Measurements from ENCODE around the gene OR1L8.
"Not testable (repeated sequence)": the region's sequence is repeated elsewhere in the genome, so short reads cannot be mapped to it uniquely, and the experiment has no call there.

The OR1L8 gene, protein sequence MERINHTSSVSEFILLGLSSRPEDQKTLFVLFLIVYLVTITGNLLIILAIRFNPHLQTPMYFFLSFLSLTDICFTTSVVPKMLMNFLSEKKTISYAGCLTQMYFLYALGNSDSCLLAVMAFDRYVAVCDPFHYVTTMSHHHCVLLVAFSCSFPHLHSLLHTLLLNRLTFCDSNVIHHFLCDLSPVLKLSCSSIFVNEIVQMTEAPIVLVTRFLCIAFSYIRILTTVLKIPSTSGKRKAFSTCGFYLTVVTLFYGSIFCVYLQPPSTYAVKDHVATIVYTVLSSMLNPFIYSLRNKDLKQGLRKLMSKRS

GRCh38 chr9:122583284-122583683, at the start of gene OR1L8:
Gene OR1L8, minus strand, starts transcription at chr9:122583384. Its CDS starts 14,907 bp downstream, at chr9:122568477.
- H3K27me3 ChIP-seq (ENCODE audit: insufficient read depth, insufficient read length); H3K36me3 ChIP-seq (ENCODE audit: insufficient read depth, insufficient read length, low read length); H3K9ac ChIP-seq (ENCODE audit: insufficient read length, low read depth); H3K4me3 ChIP-seq (ENCODE audit: insufficient read length, low read depth); H3K4me1 ChIP-seq (ENCODE audit: insufficient read depth, insufficient read length); DNase-seq (ENCODE audit: low read depth, low spot score); H3K9me3 ChIP-seq (ENCODE audit: insufficient read depth, low read length): not testable (repeated sequence)

- Histone ChIP-seq H3K9ac (ENCODE audit: insufficient read length, low read depth) (no peak overlapping the region), H3K4me3 (ENCODE audit: insufficient read length, low read depth) (no peak overlapping the region), H3K36me3 (ENCODE audit: insufficient read depth, insufficient read length, low read length) (no peaks in the 10 kb centered on the region), H3K9me3 (ENCODE audit: insufficient read depth, low read length) (no peaks in the 10 kb centered on the region), H3K4me1 (ENCODE audit: insufficient read depth, insufficient read length) (no peaks in the 10 kb centered on the region), H3K27me3 (ENCODE audit: insufficient read depth, insufficient read length) (no peaks in the 10 kb centered on the region)
- DNase-seq (ENCODE audit: low read depth, low spot score) = no peak
- TF ChIP-seq YY1 (IDR thresholded peaks at IDR 0.05; ENCODE audit: insufficient read depth, insufficient read length) (no peak), ZNF274 (IDR thresholded peaks at IDR 0.05; ENCODE audit: low read depth, low read length) (no peak), SUZ12 (IDR thresholded peaks at IDR 0.05; ENCODE audit: extremely low read depth, insufficient read depth, insufficient read length) (no peak)
Measured at GRCh38 chr9:122619996-122620395, 36.8 kb upstream of the OR1L8 start.

DNA sequence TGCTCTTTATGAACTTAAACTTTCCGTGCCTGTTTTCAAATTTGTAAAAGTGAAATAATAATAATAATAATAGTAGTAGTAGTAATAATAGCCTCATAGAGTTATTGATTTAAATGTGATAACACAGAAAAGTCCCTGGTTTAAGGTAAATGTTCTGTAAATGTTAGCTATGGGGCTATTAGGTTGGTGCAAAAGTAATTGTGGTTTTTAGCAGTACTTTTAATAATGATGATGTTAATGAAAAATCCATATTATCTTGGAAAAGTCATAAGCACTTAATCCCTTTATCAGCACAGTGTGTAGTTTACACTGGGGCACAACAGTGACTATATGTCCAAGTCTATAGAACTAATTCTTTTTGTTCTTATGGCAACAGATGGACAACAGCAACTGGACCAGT, 31.2 kb upstream of the OR1L8 start, which contains the start of gene OR1Q1:
OR1Q1 (plus strand) TSS at position 377 of the 400 bp plus-strand sequence; CDS start at position 377, 0 bp downstream.
- no peaks in the 10 kb centered on the region for H3K36me3 ChIP-seq (ENCODE audit: insufficient read depth, insufficient read length, low read length)
- H3K27me3 ChIP-seq (ENCODE audit: insufficient read depth, insufficient read length) = no peaks in the 10 kb centered on the region
- no peaks in the 10 kb centered on the region for H3K4me1 ChIP-seq (ENCODE audit: insufficient read depth, insufficient read length)
- TF ChIP-seq SUZ12 (IDR thresholded peaks at IDR 0.05; ENCODE audit: extremely low read depth, insufficient read depth, insufficient read length) (no peak), ZNF274 (IDR thresholded peaks at IDR 0.05; ENCODE audit: low read depth, low read length) (no peak), YY1 (IDR thresholded peaks at IDR 0.05; ENCODE audit: insufficient read depth, insufficient read length) (no peak)
- no peak within 1 kb of the TSS for H3K4me3 ChIP-seq (ENCODE audit: insufficient read length, low read depth)
- H3K9ac ChIP-seq (ENCODE audit: insufficient read length, low read depth) = no peak within 1 kb of the TSS
- DNase-seq (ENCODE audit: low read depth, low spot score) = no peak
- no peaks in the 10 kb centered on the region for H3K9me3 ChIP-seq (ENCODE audit: insufficient read depth, low read length)

DNA sequence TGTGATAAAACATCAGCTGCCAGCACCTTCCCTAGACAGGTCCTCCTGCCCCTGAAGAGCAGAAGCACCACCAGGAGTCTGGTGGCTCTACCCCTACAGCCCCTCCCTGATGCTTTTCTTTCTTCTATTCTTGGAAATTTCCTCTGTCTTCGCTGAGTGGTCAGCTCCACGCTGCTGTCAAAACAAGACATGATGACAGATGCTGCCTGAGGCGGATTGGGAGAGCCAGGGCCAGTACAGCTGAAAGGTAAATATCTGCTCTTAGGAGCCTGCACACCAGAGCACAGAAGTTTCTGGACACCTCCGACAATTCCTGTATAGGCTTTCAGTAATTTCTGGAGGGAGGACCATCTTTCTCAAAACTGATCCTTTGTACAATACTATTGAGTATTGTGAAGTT, 26.6 kb upstream of the OR1L8 start:
- Histone ChIP-seq H3K36me3 (ENCODE audit: insufficient read depth, insufficient read length, low read length) (no peaks in the 10 kb centered on the region), H3K9me3 (ENCODE audit: insufficient read depth, low read length) (no peaks in the 10 kb centered on the region), H3K9ac (ENCODE audit: insufficient read length, low read depth) (no peak overlapping the region), H3K27me3 (ENCODE audit: insufficient read depth, insufficient read length) (no peaks in the 10 kb centered on the region), H3K4me3 (ENCODE audit: insufficient read length, low read depth) (no peak overlapping the region), H3K4me1 (ENCODE audit: insufficient read depth, insufficient read length) (no peaks in the 10 kb centered on the region)
- no peak for DNase-seq (ENCODE audit: low read depth, low spot score)
- no peak for TF ChIP-seq ZNF274 (IDR thresholded peaks at IDR 0.05; ENCODE audit: low read depth, low read length)
- no peak for TF ChIP-seq YY1 (IDR thresholded peaks at IDR 0.05; ENCODE audit: insufficient read depth, insufficient read length)
- TF ChIP-seq SUZ12 (IDR thresholded peaks at IDR 0.05; ENCODE audit: extremely low read depth, insufficient read depth, insufficient read length) = no peak

GRCh38 chr9:122606587-122606986, 23.4 kb upstream of the OR1L8 start:
- DNase-seq (ENCODE audit: low read depth, low spot score) = no peak
- Histone ChIP-seq H3K9ac (ENCODE audit: insufficient read length, low read depth) (no peak overlapping the region), H3K9me3 (ENCODE audit: insufficient read depth, low read length) (peaks cover 6% of the 10 kb centered on the region; the same call in 1 of the 2 replicates), H3K36me3 (ENCODE audit: insufficient read depth, insufficient read length, low read length) (no peaks in the 10 kb centered on the region), H3K4me3 (ENCODE audit: insufficient read length, low read depth) (no peak overlapping the region), H3K27me3 (ENCODE audit: insufficient read depth, insufficient read length) (no peaks in the 10 kb centered on the region), H3K4me1 (ENCODE audit: insufficient read depth, insufficient read length) (no peaks in the 10 kb centered on the region)
- no peak for TF ChIP-seq YY1 (IDR thresholded peaks at IDR 0.05; ENCODE audit: insufficient read depth, insufficient read length)
- TF ChIP-seq SUZ12 (IDR thresholded peaks at IDR 0.05; ENCODE audit: extremely low read depth, insufficient read depth, insufficient read length) = no peak
- TF ChIP-seq ZNF274 (IDR thresholded peaks at IDR 0.05; ENCODE audit: low read depth, low read length) = no peak

- no peak for DNase-seq (ENCODE audit: low read depth, low spot score)
- H3K4me1 ChIP-seq (ENCODE audit: insufficient read depth, insufficient read length) = no peaks in the 10 kb centered on the region
- TF ChIP-seq ZNF274 (IDR thresholded peaks at IDR 0.05; ENCODE audit: low read depth, low read length) (no peak), YY1 (IDR thresholded peaks at IDR 0.05; ENCODE audit: insufficient read depth, insufficient read length) (no peak)
- H3K9me3 ChIP-seq (ENCODE audit: insufficient read depth, low read length) = peaks cover 7% of the 10 kb centered on the region; the same call in 1 of the 2 replicates
- no peaks in the 10 kb centered on the region for H3K36me3 ChIP-seq (ENCODE audit: insufficient read depth, insufficient read length, low read length)
- H3K9ac ChIP-seq (ENCODE audit: insufficient read length, low read depth) = no peak overlapping the region
- H3K27me3 ChIP-seq (ENCODE audit: insufficient read depth, insufficient read length) = no peaks in the 10 kb centered on the region
- no peak overlapping the region for H3K4me3 ChIP-seq (ENCODE audit: insufficient read length, low read depth)
Measured at GRCh38 chr9:122605691-122606090, 22.5 kb upstream of the OR1L8 start.

DNA sequence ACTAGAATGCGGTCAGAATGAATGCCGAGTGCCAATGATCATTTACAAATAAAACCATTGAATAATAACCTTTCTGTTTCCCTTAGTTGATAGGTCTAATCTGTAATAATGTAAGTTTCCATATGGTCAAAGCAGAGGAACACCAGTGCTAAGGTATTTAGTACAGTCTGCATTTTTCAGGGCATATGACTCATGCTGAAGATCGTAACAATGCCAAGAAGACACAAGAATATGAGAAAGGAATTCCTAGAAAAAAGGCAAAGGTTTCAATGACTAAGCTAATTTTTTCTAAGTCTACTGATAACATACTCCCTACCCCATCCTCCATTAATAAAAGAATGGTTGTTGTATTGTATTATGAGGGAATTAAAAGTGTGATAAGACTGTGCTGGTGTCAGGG, 2.8 kb downstream of the OR1L8 start:
- H3K9ac ChIP-seq (ENCODE audit: insufficient read length, low read depth) = no peak overlapping the region

More for the DNA sequence above, 2.8 kb downstream of the OR1L8 start:
- TF ChIP-seq YY1 (IDR thresholded peaks at IDR 0.05; ENCODE audit: insufficient read depth, insufficient read length) (no peak), SUZ12 (IDR thresholded peaks at IDR 0.05; ENCODE audit: extremely low read depth, insufficient read depth, insufficient read length) (no peak), ZNF274 (IDR thresholded peaks at IDR 0.05; ENCODE audit: low read depth, low read length) (no peak)
- H3K4me1 ChIP-seq (ENCODE audit: insufficient read depth, insufficient read length) = no peaks in the 10 kb centered on the region
- no peak overlapping the region for H3K4me3 ChIP-seq (ENCODE audit: insufficient read length, low read depth)
- H3K36me3 ChIP-seq (ENCODE audit: insufficient read depth, insufficient read length, low read length) = no peaks in the 10 kb centered on the region
- H3K27me3 ChIP-seq (ENCODE audit: insufficient read depth, insufficient read length) = no peaks in the 10 kb centered on the region
- no peak for DNase-seq (ENCODE audit: low read depth, low spot score)
- H3K9me3 ChIP-seq (ENCODE audit: insufficient read depth, low read length) = no peaks in the 10 kb centered on the region; the same call in 1 of the 2 replicates
